Left ventricle myocardium inferior (tissue), 1 donor: ENCODE data around the gene OVCA2. TPM values are rescaled to one million over a fixed set of nuclear protein-coding genes. Genes with fewer than 3 reads are reported as not detected.

Experiments used
- DNase-seq: peaks from one replicate; pipeline ENCODE4 v3.0.0-alpha.2; 2020
- H3K27ac ChIP-seq: fragments of 200-600 bp; replicated peaks from 2 replicates; pipeline ENCODE4 v1.8.0; 2021
- H3K27me3 ChIP-seq: fragments of 200-600 bp; 2 replicates; pipeline ENCODE4 v1.8.0; 2021; ENCODE audit warnings: low read depth
- H3K36me3 ChIP-seq: fragments of 200-600 bp; 2 replicates; pipeline ENCODE4 v1.8.0; 2021
- H3K4me1 ChIP-seq: fragments of 200-600 bp; 2 replicates; pipeline ENCODE4 v1.8.0; 2021
- H3K4me3 ChIP-seq: fragments of 200-600 bp; 2 replicates; pipeline ENCODE4 v1.8.0; 2021; ENCODE audit warnings: mild to moderate bottlenecking, moderate library complexity
- H3K9me3 ChIP-seq: fragments of 200-600 bp; replicated peaks from 2 replicates; pipeline ENCODE4 v1.8.0; 2021
- intact Hi-C: fragments of 100-400 bp; cut with micrococcal nuclease; formaldehyde crosslinking; loops from one replicate; pipeline ENCODE4 v1.11.0; 2022
- total RNA-seq: library from RNA; stranded (reverse); fragmentation: NEBNext Ultra II Directional; extraction: Animal tissue kit (Norgen Biotek cat#: 25700); gene quantifications from one replicate; pipeline ENCODE4 v1.2.1, GENCODE V29; 2021
- TF ChIP-seq, protein P1 (sequence below): fragments of 200-600 bp; IDR thresholded peaks from 2 replicates; pipeline ENCODE4 v1.8.0; 2021; ENCODE audit warnings: antibody characterized with exemption, mild to moderate bottlenecking, borderline replicate concordance
- donor health status: DM: no; HTN: yes; CAD: no; lungs with severe emphysema.

Gene OVCA2
- total RNA-seq, 1 donor from 2014 or later, result 16.6 TPM

DNA sequence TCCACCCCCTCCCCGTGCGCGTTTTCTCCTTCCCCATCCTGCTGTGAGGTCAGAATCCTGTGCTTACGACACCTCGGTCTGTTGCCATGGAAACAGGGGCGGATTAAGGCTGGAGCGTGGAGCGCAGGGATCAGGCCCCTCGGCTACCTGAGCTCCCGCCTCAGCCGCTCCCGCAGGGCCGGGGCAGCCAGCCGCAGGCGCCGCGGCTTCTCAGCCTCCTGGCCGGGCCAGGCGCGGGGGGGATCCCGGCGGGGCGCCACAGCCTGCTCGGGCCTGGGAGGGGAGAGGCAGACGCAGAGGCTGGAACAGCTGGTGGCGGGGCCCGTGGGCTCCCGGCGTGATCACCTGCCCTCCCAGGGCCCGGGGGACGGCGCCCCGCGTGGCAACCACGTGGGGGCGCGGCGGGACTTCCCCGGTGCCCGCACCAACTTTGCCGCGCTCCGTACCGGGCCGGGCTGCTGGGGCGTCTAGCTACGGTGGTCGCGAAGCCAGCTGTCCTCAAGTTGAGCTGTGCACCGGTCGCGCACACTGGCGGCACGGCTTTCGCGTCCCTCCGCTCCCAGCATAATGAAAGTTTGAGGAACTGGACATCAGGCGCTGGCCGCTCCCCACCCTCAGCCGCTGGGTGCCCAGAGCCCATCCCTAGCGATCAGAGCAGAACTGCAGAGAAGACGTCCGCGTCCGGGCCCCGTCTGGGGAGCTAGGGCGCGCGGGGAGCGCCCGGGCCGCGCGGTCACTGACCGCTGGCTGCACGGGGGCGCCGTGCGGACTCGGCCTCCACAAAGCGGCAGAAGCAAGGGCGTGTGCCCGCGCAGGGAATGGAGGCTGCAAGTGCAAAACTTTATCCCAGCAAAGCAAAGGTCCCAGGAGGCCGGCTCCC is 17.9 kb upstream of the OVCA2 start:
- intact Hi-C loops, result loop anchor here (10.0 kb wide), 1 partner anchor 109 kb away; no protein-coding TSS in a partner anchor
- TF ChIP-seq, protein P1, sequence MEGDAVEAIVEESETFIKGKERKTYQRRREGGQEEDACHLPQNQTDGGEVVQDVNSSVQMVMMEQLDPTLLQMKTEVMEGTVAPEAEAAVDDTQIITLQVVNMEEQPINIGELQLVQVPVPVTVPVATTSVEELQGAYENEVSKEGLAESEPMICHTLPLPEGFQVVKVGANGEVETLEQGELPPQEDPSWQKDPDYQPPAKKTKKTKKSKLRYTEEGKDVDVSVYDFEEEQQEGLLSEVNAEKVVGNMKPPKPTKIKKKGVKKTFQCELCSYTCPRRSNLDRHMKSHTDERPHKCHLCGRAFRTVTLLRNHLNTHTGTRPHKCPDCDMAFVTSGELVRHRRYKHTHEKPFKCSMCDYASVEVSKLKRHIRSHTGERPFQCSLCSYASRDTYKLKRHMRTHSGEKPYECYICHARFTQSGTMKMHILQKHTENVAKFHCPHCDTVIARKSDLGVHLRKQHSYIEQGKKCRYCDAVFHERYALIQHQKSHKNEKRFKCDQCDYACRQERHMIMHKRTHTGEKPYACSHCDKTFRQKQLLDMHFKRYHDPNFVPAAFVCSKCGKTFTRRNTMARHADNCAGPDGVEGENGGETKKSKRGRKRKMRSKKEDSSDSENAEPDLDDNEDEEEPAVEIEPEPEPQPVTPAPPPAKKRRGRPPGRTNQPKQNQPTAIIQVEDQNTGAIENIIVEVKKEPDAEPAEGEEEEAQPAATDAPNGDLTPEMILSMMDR, result no peak
- Histone ChIP-seq H3K4me3 (peak overlapping the region; percentile 77), H3K27ac (peak overlapping the region; percentile 16), H3K9me3 (no peaks in the 10 kb centered on the region), H3K4me1 (peaks cover 43% of the 10 kb centered on the region), H3K27me3 (peaks cover 56% of the 10 kb centered on the region), H3K36me3 (no peaks in the 10 kb centered on the region)
- no peak for DNase-seq

DNA sequence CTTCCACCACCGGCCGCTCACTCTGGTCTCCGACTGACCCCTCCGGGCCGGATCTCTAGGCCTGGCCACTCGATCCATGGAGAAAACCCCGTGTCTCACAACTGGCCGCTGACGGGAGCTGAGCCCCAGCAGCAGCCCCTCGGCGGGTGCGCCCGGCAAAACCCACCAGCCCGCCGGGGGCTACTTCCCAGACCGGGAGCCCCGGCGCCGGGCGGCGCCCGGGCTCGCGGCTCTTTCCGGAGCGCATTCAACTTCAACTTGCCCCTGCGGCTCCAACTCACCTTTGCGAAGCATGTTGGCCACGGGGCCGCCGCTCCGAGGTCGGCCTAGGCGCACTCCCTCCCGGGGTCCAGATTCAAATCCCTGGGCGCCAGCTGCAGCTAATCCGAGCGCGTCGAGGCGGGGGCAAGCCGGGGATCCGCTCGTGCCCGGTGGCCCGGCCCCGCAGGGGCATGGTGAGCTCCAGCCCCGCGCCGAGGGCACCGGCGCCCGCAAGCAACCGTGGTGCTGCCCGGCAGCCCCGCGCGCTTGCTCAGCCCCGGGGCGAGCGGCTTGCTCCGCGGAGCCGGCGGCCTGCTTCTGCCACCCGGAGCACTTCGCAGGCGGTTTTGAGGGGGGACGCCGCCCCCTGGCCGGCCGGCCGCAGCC is 17.1 kb upstream of the OVCA2 start:
- intact Hi-C loops, result loop anchor here (10.0 kb wide), 1 partner anchor 110 kb away; no protein-coding TSS in a partner anchor
- H3K27ac ChIP-seq, result peak overlapping the region; percentile 80
- no peaks in the 10 kb centered on the region for H3K36me3 ChIP-seq
- TF ChIP-seq, protein P1, result no peak
- H3K27me3 ChIP-seq, result peaks cover 57% of the 10 kb centered on the region
- no peaks in the 10 kb centered on the region for H3K9me3 ChIP-seq
- no peak for DNase-seq
- peaks cover 46% of the 10 kb centered on the region for H3K4me1 ChIP-seq
- peak overlapping the region; percentile 77 for H3K4me3 ChIP-seq

DNA sequence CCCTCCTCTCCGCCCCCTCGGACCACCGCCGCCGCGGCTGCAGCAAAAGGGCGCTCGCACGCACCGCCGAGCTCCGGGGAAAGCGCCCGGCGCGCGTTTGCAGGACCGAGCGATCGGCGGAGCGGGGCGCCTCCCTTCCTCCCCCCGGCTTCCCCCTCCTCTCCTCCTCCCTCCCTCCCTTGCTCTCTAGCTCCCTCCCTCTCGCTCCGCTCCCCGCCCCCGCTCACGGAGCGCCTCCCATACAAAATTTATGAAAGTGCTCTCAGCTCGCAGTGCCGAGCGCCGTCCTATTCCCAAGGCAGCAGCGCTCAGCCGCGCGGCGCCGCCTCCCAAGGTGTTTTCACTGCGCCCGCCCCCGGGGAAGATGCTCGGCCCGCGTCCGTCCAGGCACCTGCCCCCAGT is 16.6 kb upstream of the OVCA2 start, which contains the start of gene RTN4RL1:
Gene RTN4RL1 (minus strand): TSS at position 115 of the 402 bp plus-strand sequence. CDS start 469 bp downstream, outside the sequence.
- intact Hi-C loops, result loop anchor here (10.0 kb wide), 1 partner anchor 110 kb away; no protein-coding TSS in a partner anchor
- peaks cover 57% of the 10 kb centered on the region for H3K27me3 ChIP-seq
- DNase-seq, result peak; percentile 78
- H3K4me1 ChIP-seq, result peaks cover 48% of the 10 kb centered on the region
- no peaks in the 10 kb centered on the region for H3K36me3 ChIP-seq
- peak within 1 kb of the TSS; percentile 77 for H3K4me3 ChIP-seq
- TF ChIP-seq, protein P1, result no peak
- no peaks in the 10 kb centered on the region for H3K9me3 ChIP-seq
- peak within 1 kb of the TSS; percentile 80 for H3K27ac ChIP-seq

DNA sequence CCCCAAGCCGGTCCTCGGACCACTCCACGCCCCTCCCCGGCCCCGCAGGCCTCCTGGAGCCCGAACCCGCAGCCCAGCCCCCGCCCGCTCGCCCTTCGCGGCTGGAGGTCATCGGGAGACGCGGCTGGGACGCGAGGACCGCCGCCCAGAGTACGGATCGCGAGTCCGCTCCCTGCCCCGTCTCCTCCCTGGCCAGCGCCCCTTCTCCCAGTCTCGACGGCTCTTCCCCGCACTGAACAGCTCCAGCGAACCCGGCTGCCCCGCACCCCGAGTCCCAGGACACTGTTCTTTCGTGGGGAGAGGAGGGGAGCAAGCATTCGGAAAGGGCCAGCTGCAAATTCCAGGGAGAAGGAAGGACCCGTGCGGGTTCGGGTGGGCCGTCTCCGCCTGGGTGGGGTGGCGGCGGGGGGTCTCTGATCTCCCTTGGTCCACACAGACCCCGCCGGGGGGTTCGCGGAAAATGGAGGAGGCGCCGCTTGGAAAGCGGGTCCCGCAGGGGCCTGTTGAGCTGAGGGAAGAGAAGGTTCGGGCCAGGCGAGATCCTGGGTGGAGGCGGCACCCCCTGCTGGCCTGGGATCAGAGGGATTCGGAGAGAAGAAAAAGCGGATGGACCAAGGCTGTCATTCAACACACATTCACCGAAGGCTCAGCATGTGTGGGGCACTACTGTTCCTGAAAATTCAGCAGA is 16.1 kb upstream of the OVCA2 start:
- Histone ChIP-seq H3K4me1 (peaks cover 49% of the 10 kb centered on the region), H3K27ac (peak overlapping the region; percentile 80), H3K4me3 (peak overlapping the region; percentile 77), H3K9me3 (no peaks in the 10 kb centered on the region), H3K27me3 (peaks cover 57% of the 10 kb centered on the region), H3K36me3 (no peaks in the 10 kb centered on the region)
- peak; percentile 78 for DNase-seq
- intact Hi-C loops, result loop anchor here (10.0 kb wide), 1 partner anchor 111 kb away; no protein-coding TSS in a partner anchor
- TF ChIP-seq, protein P1, result peak; percentile 78
